HG03565 (cell line): Measurements from ENCODE around the gene LPXN.
"Not testable (repeated sequence)": the region's sequence is repeated elsewhere in the genome, so short reads cannot be mapped to it uniquely, and the experiment has no call there.

Experiments used
- ATAC-seq: cut with Tn5 transposase; IDR thresholded peaks from one replicate; pipeline ENCODE4 v1.9.1; 2021; ENCODE audit warnings: mild to moderate bottlenecking, moderate library complexity; ENCODE audit not compliant: unreplicated experiment

LPXN gene

GRCh38 chr11:58579192-58580129, 3.8 kb upstream of the LPXN start:
- peak; percentile 30 for ATAC-seq

DNA sequence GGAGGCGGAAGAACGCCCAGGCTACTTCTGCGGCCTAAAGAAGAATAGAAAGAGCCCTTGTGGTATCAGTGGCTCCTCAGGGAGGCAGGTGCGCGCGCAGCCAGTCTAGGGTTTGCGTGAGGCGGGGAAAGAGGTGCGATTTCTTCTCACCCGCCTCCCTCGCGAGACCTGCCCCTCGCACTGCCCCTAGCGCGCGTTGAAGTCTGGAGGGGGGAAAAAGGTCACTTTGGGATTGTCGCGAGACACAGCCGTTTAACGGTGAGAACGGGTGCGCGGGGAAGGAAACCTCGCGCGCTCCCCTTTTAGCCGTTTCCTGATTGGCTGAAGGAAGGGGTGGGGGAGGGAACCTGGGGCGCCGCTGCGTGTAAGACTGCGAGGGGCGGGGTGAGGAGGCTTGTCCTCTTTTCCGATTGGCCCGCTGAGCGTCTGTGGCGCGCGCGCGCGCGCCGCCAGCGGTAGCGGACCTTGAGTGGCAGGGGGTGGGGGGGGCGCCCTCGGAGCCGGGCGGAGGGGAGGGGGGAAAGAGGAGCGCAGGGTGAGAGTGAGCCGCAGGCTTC, 3.1 kb upstream of the LPXN start, which contains the start of gene ZFP91:
Gene ZFP91, plus strand, starts transcription at position 429 of the 557 bp plus-strand sequence. CDS start 219 bp downstream, outside the sequence.
- ATAC-seq: peak; percentile 22

DNA sequence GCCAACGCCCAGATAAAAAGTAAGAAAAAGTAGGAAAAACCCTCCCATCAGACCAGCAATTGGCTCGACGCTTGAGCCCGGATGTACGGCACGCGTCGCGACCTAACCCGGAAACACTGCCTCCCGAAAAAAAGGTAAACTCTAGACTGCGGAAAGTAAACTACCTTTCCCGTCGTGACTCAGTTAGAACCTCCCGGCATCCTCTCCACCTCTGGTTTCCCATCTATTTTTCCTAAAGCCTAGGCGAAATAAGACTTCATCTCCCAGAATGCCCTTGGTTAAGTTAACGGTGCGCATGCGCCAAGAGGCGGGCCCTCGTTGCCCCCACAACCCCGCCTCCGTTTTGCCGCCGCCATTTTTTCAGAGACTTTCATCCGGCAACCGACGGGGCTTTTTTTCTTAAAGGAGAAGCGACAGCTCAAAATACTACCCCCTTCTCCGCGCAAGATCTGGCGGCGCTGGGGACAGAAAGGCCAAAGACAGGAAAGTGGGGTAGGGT, 2.5 kb upstream of the LPXN start:
- ATAC-seq: no peak

DNA sequence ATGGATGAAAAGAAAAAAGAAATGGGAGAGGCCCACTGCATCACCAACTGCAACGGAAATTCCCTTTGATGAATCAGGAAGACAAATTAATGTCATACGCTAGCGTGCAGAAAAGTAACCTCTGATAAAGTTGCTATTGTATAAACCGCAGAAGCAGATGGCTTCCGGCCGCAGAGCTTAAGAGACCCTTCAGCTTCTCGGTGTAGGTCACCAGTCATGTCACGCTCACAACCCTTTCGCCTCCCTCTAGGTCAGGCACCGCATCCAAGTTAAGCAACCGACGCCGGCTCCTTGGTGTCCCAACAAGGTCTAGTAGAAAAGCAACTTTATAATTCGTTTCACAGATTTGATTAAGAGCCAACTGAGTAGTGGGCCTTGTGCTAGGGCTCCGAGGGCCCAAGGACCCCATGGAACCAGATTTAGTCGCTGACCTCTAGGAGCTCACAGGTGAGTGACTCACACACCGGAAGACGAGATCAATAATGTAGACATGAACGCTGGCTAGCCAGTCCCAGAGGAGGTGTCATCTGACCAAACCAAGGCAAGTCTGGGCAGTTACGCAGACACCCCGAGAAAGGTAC, 2.0 kb upstream of the LPXN start:
- peak; percentile 38 for ATAC-seq

DNA sequence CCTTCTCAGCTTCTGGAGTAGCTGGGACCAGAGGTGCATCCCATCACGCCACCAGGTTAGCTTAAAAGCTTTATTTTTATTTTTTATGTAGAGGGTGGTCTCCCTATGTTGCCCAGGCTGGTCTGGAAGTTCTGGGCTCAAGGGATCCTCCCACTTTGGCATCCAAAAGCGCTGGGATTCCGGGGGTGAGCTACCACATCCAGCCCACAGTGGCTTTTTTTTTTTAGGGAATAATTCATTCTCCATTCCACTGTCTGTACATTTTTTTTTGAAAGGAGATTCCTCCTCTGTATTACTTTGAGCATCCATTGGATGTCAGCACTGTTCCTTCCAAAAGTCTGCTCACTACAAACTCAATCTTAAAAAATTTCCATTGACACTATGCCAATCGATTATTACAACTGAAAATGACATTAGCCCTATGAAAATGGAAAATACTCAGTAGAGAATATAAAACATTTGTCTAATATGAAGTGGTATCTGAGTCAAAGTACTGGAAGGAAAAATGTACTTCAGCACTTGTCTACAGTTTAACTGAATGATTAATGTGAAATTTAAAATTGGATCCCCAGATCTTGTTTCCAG, 1.3 kb upstream of the LPXN start:
- no peak for ATAC-seq

DNA sequence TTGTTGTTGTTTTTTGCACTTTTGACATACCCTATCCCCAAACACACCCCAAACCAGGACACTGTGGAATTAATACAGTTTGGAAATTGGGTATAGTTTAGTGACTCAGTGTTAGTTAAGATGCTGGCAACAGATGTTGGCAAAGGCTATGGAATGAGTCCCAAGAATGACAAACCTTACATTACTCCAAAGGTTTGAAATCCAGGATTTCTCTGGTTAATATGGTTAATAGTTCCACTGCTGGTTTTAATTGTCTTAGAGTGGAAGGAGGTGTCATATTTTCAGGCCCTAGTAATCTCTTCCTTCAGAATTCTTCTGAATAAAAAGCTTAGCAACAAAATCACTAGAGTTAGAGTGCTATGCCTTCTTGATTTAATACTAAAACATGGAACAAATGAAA, 775 bp downstream of the LPXN start:
- no peak for ATAC-seq

GRCh38 chr11:58573451-58574104, 2.1 kb downstream of the LPXN start:
- ATAC-seq: peak; percentile 17

DNA sequence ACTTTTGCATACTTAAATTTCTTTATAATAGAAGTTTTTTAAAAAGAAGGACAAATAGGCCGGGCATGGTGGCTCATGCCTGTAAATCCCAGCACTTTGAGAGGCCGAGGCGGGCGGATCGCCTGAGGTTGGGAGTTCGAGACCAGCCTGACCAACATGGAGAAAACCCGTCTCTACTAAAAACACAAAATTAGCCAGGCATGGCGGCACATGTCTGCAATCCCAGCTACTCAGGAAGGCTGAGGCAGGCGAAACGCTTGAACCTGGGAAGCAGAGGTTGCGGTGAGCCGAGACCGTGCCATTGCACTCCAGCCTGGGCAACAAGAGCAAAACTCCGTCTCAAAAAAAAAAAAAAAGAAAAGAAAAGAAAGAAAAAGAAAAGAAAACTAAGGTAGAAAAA, 2.8 kb downstream of the LPXN start:
- ATAC-seq: not testable (repeated sequence)

DNA sequence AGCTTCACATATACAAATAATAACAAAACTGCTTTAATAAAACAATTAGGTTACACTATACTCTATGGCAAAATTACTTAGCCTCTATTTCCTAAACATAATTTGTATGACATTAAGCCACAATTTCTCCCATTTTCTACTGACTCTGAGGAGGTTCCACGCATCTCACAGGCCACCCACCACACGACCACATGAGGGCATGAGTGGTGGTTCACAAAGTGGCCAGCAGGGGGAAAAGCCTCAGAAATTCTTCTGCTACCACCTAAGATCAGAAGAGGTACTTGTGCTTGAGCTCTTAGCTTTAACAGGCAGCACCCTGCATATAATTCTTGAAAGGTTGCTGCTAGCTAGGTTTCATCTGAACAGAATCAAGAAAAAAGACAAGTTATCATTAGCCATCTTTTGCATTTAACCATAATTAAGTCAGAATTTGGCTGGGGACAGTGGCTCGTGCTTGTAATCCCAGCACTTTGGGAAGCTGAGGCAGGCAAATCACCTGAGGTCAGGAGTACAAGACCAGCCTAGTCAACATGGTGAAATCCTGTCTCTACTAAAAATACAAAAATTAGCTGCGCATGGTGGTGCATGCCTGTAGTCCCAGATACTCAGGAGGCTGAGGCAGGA, 7.7 kb downstream of the LPXN start:
- peak; percentile 85 for ATAC-seq

DNA sequence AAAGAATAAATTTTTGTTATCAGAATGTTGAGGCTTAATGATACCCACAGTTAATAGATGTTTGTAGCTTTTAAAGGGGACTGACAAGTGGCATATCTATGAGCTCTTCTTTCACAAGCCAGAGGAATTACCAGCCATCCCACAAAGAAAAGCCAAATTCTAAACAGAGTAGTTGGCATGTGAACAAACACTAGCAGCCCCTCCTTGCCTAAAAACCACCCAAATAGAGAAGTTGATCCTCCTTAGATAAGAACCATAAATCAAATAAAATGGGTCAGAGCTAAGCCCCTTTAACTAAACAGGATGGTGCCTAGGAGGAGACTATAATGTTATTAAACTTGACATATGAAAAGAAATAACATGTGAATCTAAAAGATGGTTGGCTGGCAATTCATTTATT, 11.4 kb downstream of the LPXN start:
- no peak for ATAC-seq

- ATAC-seq: peak; percentile 72
Measured at GRCh38 chr11:58562375-58562800, 13.3 kb downstream of the LPXN start.

- ATAC-seq: no peak
Measured at GRCh38 chr11:58561394-58562098, 14.1 kb downstream of the LPXN start.

- ATAC-seq: no peak
Measured at GRCh38 chr11:58560842-58561241, 14.8 kb downstream of the LPXN start.

GRCh38 chr11:58549644-58550043, 26.0 kb downstream of the LPXN start:
- ATAC-seq: no peak

GRCh38 chr11:58546841-58547240, 28.8 kb downstream of the LPXN start:
- no peak for ATAC-seq

DNA sequence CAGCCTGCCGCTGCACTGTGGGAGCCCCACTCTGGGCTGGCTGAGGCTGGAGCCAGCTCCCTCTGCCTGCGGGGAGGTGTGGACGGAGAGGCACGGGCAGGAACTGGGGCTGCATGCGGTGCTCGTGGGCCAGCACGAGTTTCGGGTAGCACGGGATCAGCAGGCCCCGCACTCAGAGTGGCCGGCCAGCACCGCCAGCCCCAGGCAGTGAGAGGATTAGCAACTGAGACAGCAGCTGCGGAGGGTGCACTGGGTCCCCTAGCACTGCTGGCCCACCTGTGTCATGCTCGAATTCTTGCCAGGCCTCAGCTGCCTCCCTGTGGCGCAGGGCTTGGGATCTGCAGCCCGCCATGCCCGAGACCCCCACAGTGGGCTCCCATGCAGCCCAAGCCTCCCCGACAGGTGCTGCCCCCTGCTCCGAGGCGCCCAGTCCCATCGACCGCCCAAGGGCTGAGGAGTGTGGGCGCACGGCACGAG, 43.8 kb downstream of the LPXN start:
- no peak for ATAC-seq

DNA sequence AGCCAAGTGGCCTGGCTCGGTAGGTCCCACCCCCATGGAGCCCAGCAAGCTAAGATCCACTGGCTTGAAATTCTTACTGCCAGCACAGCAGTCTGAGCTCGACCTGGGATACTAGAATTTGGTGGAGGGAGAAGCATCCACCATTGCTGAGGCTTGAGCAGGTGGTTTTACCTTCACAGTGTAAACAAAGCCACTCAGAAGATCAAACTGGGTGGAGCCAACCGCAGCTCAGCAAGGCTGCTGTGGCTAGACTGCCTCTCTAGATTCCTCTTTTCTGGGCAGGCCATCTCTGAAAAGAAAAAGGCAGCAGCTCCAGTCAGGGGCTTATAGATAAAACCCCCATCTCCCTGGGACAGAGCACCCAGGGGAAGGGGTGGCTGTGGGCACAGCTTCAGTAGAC, 45.4 kb downstream of the LPXN start:
- no peak for ATAC-seq

DNA sequence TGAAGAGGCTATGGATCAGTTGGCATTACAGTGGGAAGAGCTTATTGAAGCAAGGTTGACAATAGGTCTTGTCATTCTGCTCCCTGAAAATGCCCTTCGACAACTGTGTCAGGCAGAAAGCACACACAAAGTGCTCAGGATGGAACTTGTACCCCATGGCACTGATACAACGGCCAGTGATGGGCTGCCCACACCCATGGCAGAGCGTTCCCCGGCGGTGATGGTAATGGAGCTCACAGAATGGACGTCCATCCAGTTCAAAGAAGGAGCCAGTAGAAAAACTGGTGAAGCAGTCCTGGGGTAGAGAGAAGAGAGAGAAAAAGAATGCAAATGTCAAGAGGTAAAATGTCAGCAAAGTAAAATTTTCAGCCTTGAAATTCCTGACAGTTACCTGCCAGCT, 48.2 kb downstream of the LPXN start:
- no peak for ATAC-seq

DNA sequence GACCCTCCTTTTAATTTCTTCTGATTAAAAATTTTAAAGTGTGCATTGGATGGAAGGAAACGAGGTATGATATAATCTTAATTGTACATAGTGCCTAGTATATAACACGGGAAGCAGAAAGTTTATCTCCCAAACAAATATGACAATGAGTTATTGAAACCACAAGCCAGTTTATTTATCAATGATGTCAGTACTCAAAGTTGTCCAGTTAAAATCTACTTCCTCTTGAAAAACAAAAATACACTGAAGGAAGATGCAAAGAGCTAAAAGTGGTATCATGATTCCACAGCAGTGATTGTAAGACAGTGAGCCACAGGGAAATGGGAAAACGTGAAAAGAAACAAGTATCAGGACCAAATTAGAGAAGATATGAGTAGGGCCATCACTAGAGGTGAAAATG, 48.9 kb downstream of the LPXN start:
- no peak for ATAC-seq
